ENCODE measurements around the gene TOP3A. TPM values are rescaled to one million over a fixed set of nuclear protein-coding genes. Genes with fewer than 3 reads are reported as not detected.

TOP3A gene, protein sequence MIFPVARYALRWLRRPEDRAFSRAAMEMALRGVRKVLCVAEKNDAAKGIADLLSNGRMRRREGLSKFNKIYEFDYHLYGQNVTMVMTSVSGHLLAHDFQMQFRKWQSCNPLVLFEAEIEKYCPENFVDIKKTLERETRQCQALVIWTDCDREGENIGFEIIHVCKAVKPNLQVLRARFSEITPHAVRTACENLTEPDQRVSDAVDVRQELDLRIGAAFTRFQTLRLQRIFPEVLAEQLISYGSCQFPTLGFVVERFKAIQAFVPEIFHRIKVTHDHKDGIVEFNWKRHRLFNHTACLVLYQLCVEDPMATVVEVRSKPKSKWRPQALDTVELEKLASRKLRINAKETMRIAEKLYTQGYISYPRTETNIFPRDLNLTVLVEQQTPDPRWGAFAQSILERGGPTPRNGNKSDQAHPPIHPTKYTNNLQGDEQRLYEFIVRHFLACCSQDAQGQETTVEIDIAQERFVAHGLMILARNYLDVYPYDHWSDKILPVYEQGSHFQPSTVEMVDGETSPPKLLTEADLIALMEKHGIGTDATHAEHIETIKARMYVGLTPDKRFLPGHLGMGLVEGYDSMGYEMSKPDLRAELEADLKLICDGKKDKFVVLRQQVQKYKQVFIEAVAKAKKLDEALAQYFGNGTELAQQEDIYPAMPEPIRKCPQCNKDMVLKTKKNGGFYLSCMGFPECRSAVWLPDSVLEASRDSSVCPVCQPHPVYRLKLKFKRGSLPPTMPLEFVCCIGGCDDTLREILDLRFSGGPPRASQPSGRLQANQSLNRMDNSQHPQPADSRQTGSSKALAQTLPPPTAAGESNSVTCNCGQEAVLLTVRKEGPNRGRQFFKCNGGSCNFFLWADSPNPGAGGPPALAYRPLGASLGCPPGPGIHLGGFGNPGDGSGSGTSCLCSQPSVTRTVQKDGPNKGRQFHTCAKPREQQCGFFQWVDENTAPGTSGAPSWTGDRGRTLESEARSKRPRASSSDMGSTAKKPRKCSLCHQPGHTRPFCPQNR
- total RNA-seq = 17.6 and 19.9 TPM in 2 replicates

DNA sequence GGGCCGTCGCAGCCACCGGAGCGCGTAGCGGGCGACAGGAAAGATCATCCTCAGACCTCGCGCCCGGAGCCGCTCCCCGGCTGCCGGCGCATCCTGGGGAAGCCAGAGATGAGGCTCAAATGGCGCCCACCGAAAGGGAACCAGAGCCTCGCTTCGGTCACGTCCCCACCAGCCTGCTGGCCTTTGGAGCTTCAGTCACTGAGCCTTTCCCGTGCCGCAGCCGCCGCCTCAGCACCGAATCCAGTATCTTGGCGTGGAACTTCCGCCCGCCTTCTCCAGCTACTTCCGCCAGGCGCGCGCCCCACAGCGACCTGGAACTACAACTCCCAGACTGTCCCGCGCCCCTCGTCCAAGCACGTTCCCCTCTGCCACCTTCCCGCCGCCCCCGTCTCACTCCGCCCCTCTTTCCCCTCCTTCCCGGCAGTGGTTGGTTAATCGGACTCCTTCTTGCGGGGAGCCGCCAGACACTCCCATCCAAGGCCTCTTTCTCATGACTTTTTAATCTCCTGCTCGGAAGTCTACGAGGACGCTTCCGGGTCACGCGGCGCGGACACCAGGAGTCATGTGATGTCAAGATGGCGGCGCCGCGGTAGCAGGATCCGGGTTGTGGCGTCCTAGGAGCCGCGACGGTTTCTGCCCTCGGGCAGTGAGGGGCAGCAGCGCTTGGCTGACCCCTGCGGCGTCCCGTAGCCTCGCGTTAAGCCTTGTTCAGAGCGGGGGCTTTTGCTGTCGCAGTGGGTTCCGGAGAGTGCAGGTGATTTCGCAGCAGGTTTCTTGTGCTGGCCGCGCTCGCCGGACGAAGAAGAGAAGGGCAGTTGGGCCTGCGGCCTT is at the start of gene TOP3A, which contains the start of gene SMCR8:
Gene TOP3A, minus strand, starts transcription at position 264 of the 831 bp plus-strand sequence. Its CDS starts 216 bp downstream, at position 48.
Gene SMCR8, plus strand, starts transcription at position 563 of the 831 bp plus-strand sequence. CDS start 497 bp downstream, outside the sequence.

DNA sequence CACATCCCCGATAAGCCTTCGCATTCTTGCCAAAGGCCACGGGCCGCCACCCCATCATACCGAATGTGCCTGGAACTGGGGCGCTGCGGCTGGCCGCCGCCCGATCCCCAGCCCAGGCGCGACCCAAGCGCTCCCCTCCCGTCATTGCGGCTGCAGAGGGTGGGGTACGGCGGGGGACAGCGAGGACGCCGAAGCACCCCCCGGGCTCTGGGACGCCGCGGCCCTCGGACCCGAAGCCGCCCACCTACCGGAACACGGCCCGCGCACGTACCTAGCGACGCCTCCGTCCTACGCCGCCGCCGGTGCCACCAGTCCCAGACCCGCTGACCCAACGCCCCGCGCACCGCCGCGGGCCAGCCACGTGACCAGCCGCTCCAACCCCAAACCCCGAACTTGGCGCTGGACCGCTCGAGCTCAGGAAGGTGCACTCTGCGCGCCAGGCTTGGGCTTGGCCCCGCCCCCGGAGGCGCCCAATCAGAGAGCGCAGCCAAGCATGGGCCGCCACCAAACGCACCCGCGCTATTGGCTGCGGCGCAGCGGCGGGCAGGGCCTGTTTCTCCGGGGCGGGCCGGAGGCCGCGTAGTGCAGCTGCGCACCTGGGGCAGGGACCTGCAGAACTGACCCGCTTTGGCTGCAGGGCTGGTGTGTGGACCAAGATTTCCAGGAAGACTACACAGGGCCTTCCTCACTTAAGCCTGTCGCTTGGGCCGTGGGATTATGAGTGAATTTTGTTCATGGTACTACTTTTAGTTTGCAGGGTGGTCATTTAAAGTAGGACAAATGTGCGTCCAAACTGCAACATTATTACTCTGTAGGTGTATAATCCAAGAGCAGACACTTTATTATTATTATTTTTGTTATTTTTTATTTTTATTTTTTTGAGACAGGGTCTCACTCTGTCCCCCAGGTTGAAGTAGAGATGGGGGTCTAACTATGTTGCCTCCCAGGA is 48.6 kb upstream of the TOP3A start, which contains the start of gene SHMT1:
Gene SHMT1, minus strand, starts transcription at position 450 of the 949 bp plus-strand sequence. CDS start 7,569 bp downstream, outside the sequence.

DNA sequence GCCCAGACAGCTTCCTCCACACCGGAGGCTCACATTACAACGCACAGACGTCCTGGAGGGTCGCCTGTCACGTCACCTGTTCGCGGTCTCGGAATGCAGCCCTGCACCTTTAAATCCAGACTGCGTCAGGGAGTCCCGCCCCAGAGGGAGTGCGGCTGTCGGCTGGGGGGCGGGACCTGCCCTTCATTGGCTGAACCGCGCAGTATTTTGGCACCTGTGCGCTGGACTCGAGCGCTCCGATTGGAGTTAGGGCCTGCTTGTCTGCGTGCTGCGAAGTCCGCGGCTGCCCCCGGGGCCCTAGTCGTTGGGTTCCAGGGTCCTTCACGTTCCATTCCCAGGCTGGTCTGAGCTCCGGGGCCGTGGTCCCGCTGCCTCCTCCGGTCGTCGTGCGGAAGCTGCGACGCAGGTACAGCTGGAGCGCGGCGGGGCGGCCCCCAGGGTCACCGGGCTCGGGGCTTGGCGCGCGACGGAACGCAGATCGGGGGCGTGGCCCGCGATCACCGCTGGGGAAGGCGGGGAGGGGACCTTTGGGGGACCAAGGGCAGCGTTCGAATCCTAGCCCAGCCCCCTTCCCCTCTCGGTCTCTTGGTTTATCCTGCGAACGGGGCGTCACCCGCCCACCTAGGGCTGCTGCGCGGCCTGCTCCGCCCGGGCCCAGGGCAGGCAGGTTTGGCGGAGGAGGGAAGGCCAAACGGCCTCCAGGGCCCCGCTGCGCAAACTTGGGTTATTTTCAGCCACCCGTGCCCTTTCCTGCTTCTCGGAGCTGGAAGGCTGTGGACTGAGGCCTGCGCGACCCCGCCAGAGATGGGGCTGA is 54.3 kb downstream of the TOP3A start, which contains the start of gene MIEF2:
Gene MIEF2, plus strand, starts transcription at position 331 of the 814 bp plus-strand sequence. CDS start 2,059 bp downstream, outside the sequence.

DNA sequence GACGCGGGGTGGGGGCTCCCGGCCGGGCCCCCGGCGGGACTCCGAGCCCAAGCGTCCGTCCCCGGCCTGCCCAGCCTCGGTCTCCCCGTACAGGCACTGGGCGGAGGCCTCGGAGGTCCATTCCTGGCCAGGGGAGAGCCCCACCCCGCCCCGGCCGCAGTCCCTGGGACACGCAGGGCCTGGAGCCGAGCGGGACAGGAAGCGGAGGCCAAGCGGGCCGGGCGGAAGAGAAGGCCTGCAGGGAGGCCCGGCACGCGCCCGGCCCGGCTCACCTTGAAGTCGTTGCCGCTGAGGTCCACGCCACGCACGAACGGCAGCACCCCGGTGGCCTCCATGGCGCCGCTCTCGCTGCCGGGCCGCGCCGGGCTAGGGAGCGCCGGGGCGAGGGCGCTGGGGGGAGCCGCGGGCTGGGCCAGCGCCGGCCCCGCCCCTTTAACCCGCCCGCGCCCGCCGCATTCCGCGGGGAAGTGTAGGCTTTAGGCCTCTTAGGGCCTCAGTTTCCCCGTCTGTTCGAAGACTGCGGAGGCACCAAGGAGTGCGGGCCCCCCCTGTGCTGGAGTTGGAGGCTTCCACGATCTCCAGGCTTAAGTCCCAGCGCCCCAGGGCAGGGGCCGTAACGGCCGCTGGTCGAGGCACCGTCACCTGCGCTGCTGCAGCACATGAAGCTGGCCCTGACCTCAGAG is 56.3 kb downstream of the TOP3A start, which contains the start of gene FLII:
Gene FLII, minus strand, starts transcription at position 383 of the 683 bp plus-strand sequence. Its CDS starts 48 bp downstream, at position 335.

DNA sequence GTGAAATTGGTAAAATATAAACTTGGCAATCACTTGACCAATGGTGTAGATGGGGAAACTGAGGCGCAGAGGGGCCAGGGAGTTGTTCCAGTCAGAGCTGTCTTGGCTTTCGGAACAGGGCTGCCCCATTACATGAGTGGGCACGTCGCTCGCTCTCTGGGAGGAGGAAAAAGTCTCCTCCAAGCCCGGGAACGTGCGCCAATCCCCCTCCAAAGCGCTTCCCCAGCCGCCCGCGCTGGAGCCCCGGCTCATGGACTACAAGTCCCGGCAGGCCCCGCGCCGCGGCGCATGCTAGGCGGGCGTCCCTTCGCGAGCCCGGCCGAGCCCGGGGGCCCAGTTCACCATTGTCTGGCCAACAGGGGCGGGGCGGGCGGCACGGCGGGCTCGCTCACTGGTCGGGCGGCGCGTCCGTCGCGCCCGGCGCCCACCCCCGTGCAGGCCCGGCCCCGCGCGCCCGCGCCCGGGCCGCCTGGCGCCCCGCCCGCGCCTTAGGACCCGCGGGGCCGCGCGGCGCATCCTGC is 89.6 kb downstream of the TOP3A start, which contains the start of gene LLGL1:
Gene LLGL1, plus strand, starts transcription at position 515 of the 521 bp plus-strand sequence. CDS start 48 bp downstream, outside the sequence.

Other genes starting within 250 kb of the TOP3A start
- 38.8 and 40.3 TPM in 2 replicates for gene DRG2, start 227.0 kb downstream of the TOP3A start, total RNA-seq
- gene MYO15A, start 206.2 kb downstream of the TOP3A start, total RNA-seq = 0.19 TPM in 1 of 2 replicates, not detected in the other
- gene ALKBH5, start 131.2 kb downstream of the TOP3A start, total RNA-seq = 78.5 and 100 TPM in 2 replicates
- gene LLGL1, start 89.4 kb downstream of the TOP3A start, total RNA-seq = 31.3 and 35.6 TPM in 2 replicates
- 549 and 591 TPM in 2 replicates for gene FLII, start 56.3 kb downstream of the TOP3A start, total RNA-seq
- 9.6 and 13.5 TPM in 2 replicates for gene MIEF2, start 54.3 kb downstream of the TOP3A start, total RNA-seq
- gene SMCR8, start 299 bp upstream of the TOP3A start, total RNA-seq = 13.0 and 15.7 TPM in 2 replicates
- 12.4 TPM in 2 replicates for gene SHMT1, start 48.6 kb upstream of the TOP3A start, total RNA-seq
- not detected in 2 replicates for gene EVPLL, start 62.8 kb upstream of the TOP3A start, total RNA-seq
- not detected in 2 replicates for gene LGALS9C, start 161.8 kb upstream of the TOP3A start, total RNA-seq

Data from endothelial cell of coronary artery (primary cell).